Measurements from ENCODE around the gene DOCK1. TPM values are rescaled to one million over a fixed set of nuclear protein-coding genes. Genes with fewer than 3 reads are reported as not detected.
"Not testable (repeated sequence)": the region's sequence is repeated elsewhere in the genome, so short reads cannot be mapped to it uniquely, and the experiment has no call there.

Gene DOCK1
- polyA plus RNA-seq, 1 donor from 2014 or later: 2.7 TPM

- Histone ChIP-seq H3K9me3 (ENCODE audit: low read length) (no peaks in the 10 kb centered on the region), H3F3A (ENCODE audit: insufficient read depth, low read length, poor library complexity, severe bottlenecking) (no peaks in the 10 kb centered on the region), H3K79me2 (replicated peaks; ENCODE audit: insufficient read depth, low read length) (no peaks in the 10 kb centered on the region), H3K9me2 (ENCODE audit: insufficient read depth, low read length) (no peaks in the 10 kb centered on the region), H2AFZ (ENCODE audit: low read depth, low read length) (no peak overlapping the region), H3K4me2 (ENCODE audit: low read length) (no peak overlapping the region), H3K9ac (ENCODE audit: low read length) (no peak overlapping the region), H3K27ac (ENCODE audit: low read length) (no peak overlapping the region), H4K20me1 (ENCODE audit: insufficient read depth) (no peaks in the 10 kb centered on the region), H3K4me3 (ENCODE audit: low read length) (no peak overlapping the region), H3K36me3 (ENCODE audit: insufficient read depth, low read length) (no peaks in the 10 kb centered on the region), H3K27me3 (ENCODE audit: insufficient read depth, low read depth, low read length) (no peaks in the 10 kb centered on the region)
- no peak for TF ChIP-seq CTCF (IDR thresholded peaks at IDR 0.05; ENCODE audit: poor library complexity, severe bottlenecking)
- TF ChIP-seq TAF1 (IDR thresholded peaks at IDR 0.05; ENCODE audit: low read depth): no peak
- no peak for TF ChIP-seq SMC3 (conservative IDR thresholded peaks at IDR 0.05; ENCODE audit: poor library complexity)
- no peak for TF ChIP-seq EZH2 (IDR thresholded peaks at IDR 0.05; ENCODE audit: borderline replicate concordance, insufficient read depth, low read length, poor library complexity, severe bottlenecking)
- TF ChIP-seq POLR2AphosphoS5 (IDR thresholded peaks at IDR 0.05): no peak
- TF ChIP-seq REST (IDR thresholded peaks at IDR 0.05; ENCODE audit: borderline replicate concordance): no peak
- no peak for TF ChIP-seq MXI1 (conservative IDR thresholded peaks at IDR 0.05; ENCODE audit: poor library complexity, severe bottlenecking)
- no peak for TF ChIP-seq EP300 (conservative IDR thresholded peaks at IDR 0.05; ENCODE audit: poor library complexity, severe bottlenecking)
- no peak for TF ChIP-seq RAD21 (conservative IDR thresholded peaks at IDR 0.05)
Observed at GRCh38 chr10:127298381-127298780, 393.2 kb downstream of the DOCK1 start.

- H3K9me3 ChIP-seq (ENCODE audit: low read length); H3F3A ChIP-seq (ENCODE audit: insufficient read depth, low read length, poor library complexity, severe bottlenecking); H2AFZ ChIP-seq (ENCODE audit: low read depth, low read length); H3K9me2 ChIP-seq (ENCODE audit: insufficient read depth, low read length); H3K27ac ChIP-seq (ENCODE audit: low read length); H3K9ac ChIP-seq (ENCODE audit: low read length); H3K4me3 ChIP-seq (ENCODE audit: low read length); H3K79me2 ChIP-seq (replicated peaks; ENCODE audit: insufficient read depth, low read length); H4K20me1 ChIP-seq (ENCODE audit: insufficient read depth); H3K27me3 ChIP-seq (ENCODE audit: insufficient read depth, low read depth, low read length); H3K36me3 ChIP-seq (ENCODE audit: insufficient read depth, low read length); H3K4me2 ChIP-seq (ENCODE audit: low read length): not testable (repeated sequence)
Observed at GRCh38 chr10:127299192-127299591, 394.0 kb downstream of the DOCK1 start.

Data from neural cell (in vitro differentiated cells).